ENCODE measurements around the gene KIF26A. TPM values are rescaled to one million over a fixed set of nuclear protein-coding genes. Genes with fewer than 3 reads are reported as not detected.
A peak's percentile ranks its signal among the peaks of the same experiment; 100 is the strongest.

The KIF26A gene
- total RNA-seq, 1 donor from 2014 or later = 15.0 TPM

- no peak overlapping the region for H3K4me3 Mint-ChIP-seq
- H3K9me3 Mint-ChIP-seq = no peaks in the 10 kb centered on the region
- peaks cover 10% of the 10 kb centered on the region for H3K4me1 Mint-ChIP-seq
- TF ChIP-seq CTCF (conservative IDR thresholded peaks at IDR 0.05) = no peak
- peak overlapping the region; percentile 60 for H3K27ac Mint-ChIP-seq (ENCODE audit: unreplicated experiment)
- no peaks in the 10 kb centered on the region for H3K27me3 Mint-ChIP-seq (ENCODE audit: low read depth)
- H3K36me3 Mint-ChIP-seq (ENCODE audit: low read depth) = no peaks in the 10 kb centered on the region
- DNase-seq (ENCODE audit: low read depth, low spot score) = no peak
Measured at GRCh38 chr14:104195361-104195760, 57.0 kb downstream of the KIF26A start.

- TF ChIP-seq CTCF (conservative IDR thresholded peaks at IDR 0.05) = no peak
- no peaks in the 10 kb centered on the region for H3K27me3 Mint-ChIP-seq (ENCODE audit: low read depth)
- no peak for DNase-seq (ENCODE audit: low read depth, low spot score)
- H3K4me1 Mint-ChIP-seq = peaks cover 10% of the 10 kb centered on the region
- H3K9me3 Mint-ChIP-seq = no peaks in the 10 kb centered on the region
- no peaks in the 10 kb centered on the region for H3K36me3 Mint-ChIP-seq (ENCODE audit: low read depth)
- H3K4me3 Mint-ChIP-seq = no peak overlapping the region
- H3K27ac Mint-ChIP-seq (ENCODE audit: unreplicated experiment) = peak overlapping the region; percentile 60
Measured at GRCh38 chr14:104195878-104196277, 57.5 kb downstream of the KIF26A start.

GRCh38 chr14:104196461-104197140 is 58.2 kb downstream of the KIF26A start:
- DNase-seq (ENCODE audit: low read depth, low spot score) = no peak
- H3K27ac Mint-ChIP-seq (ENCODE audit: unreplicated experiment) = no peak overlapping the region
- no peak overlapping the region for H3K4me3 Mint-ChIP-seq
- no peak for TF ChIP-seq CTCF (conservative IDR thresholded peaks at IDR 0.05)
- H3K27me3 Mint-ChIP-seq (ENCODE audit: low read depth) = no peaks in the 10 kb centered on the region
- H3K4me1 Mint-ChIP-seq = peaks cover 10% of the 10 kb centered on the region
- H3K9me3 Mint-ChIP-seq = no peaks in the 10 kb centered on the region
- no peaks in the 10 kb centered on the region for H3K36me3 Mint-ChIP-seq (ENCODE audit: low read depth)

- Mint-ChIP-seq H3K36me3 (ENCODE audit: low read depth) (no peaks in the 10 kb centered on the region), H3K4me3 (no peak overlapping the region), H3K4me1 (peaks cover 10% of the 10 kb centered on the region), H3K27ac (ENCODE audit: unreplicated experiment) (no peak overlapping the region), H3K9me3 (no peaks in the 10 kb centered on the region), H3K27me3 (ENCODE audit: low read depth) (no peaks in the 10 kb centered on the region)
- no peak for TF ChIP-seq CTCF (conservative IDR thresholded peaks at IDR 0.05)
- DNase-seq (ENCODE audit: low read depth, low spot score) = no peak
Measured at GRCh38 chr14:104197449-104198247, 59.3 kb downstream of the KIF26A start.

GRCh38 chr14:104199266-104199895 is 61.0 kb downstream of the KIF26A start:
- H3K27ac Mint-ChIP-seq (ENCODE audit: unreplicated experiment) = no peak overlapping the region
- no peaks in the 10 kb centered on the region for H3K36me3 Mint-ChIP-seq (ENCODE audit: low read depth)
- no peak for DNase-seq (ENCODE audit: low read depth, low spot score)
- no peaks in the 10 kb centered on the region for H3K27me3 Mint-ChIP-seq (ENCODE audit: low read depth)
- H3K4me3 Mint-ChIP-seq = no peak overlapping the region
- peaks cover 8% of the 10 kb centered on the region for H3K4me1 Mint-ChIP-seq
- H3K9me3 Mint-ChIP-seq = no peaks in the 10 kb centered on the region
- no peak for TF ChIP-seq CTCF (conservative IDR thresholded peaks at IDR 0.05)
